ENCODE data around the gene GGT6.

GGT6 gene

DNA sequence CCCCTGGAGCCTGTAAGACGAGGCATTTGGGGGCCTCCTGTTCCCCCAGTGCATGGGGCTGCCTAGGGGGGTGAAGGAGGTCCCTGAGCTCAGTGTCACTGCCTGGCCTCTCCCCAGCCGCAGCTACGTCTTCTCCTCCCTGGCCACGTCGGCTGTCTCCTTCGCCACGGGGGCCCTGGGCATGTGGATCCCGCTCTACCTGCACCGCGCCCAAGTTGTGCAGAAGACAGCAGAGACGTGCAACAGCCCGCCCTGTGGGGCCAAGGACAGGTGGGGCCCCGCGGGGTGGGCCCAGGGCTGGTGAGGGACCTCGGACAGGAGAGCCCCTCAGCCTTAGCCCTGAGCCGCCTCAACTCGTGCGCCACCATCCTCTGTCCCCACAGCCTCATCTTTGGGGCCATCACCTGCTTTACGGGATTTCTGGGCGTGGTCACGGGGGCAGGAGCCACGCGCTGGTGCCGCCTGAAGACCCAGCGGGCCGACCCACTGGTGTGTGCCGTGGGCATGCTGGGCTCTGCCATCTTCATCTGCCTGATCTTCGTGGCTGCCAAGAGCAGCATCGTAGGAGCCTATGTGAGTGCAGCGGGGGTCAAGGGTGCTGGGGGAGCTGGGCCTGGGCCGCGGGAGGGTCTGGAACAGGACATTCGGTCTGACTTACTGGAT, 27.4 kb downstream of the GGT6 start:
- ChIA-PET CTCF (interaction anchor here (0.6 kb wide), 1 partner anchor 30 kb away, joined by 4 read pairs; no protein-coding TSS in a partner anchor), POLR2A (interaction anchor here (1.1 kb wide), 1 partner anchor 11 kb away, joined by 3 read pairs; no protein-coding TSS in a partner anchor)
- H3K27ac ChIP-seq (ENCODE audit: extremely low read depth, low read depth, low read length) = no peak overlapping the region
- peaks cover 0 to 11% of the 10 kb centered on the region in 2 experiments; a peak in 1 of 3 replicates for H3K36me3 ChIP-seq (ENCODE audit: control insufficient read depth in 2 of 2, insufficient read depth in 1 of 2, low read length in 2 of 2)
- no peak overlapping the region for H3K4me3 ChIP-seq (ENCODE audit: low read depth, low read length)
- TF ChIP-seq ZNF202 (tag by site-specific recombination; IDR thresholded peaks at IDR 0.05; ENCODE audit: borderline replicate concordance) = no peak
- TF ChIP-seq HOXA7 (CRISPR knock-in tag; IDR thresholded peaks at IDR 0.05; ENCODE audit: borderline replicate concordance) = no peak
- TF ChIP-seq, protein P1, sequence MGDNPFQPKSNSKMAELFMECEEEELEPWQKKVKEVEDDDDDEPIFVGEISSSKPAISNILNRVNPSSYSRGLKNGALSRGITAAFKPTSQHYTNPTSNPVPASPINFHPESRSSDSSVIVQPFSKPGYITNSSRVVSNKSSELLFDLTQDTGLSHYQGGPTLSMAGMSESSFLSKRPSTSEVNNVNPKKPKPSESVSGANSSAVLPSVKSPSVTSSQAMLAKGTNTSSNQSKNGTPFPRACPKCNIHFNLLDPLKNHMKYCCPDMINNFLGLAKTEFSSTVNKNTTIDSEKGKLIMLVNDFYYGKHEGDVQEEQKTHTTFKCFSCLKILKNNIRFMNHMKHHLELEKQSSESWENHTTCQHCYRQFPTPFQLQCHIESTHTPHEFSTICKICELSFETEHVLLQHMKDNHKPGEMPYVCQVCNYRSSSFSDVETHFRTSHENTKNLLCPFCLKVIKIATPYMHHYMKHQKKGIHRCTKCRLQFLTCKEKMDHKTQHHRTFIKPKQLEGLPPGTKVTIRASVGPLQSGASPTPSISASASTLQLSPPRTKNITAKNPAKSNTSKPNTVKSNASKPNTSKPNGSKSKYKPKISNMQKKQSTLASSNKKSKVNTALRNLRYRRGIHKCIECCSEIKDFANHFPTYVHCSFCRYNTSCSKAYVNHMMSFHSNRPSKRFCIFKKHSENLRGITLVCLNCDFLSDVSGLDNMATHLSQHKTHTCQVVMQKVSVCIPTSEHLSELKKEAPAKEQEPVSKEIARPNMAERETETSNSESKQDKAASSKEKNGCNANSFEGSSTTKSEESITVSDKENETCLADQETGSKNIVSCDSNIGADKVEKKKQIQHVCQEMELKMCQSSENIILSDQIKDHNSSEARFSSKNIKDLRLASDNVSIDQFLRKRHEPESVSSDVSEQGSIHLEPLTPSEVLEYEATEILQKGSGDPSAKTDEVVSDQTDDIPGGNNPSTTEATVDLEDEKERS (tag by site-specific recombination; IDR thresholded peaks at IDR 0.05) = no peak
- no peak for TF ChIP-seq IKZF3 (tag by site-specific recombination; IDR thresholded peaks at IDR 0.05)
- peak; percentile 23; the same call in 1 of the 2 replicates for TF ChIP-seq ZFP69B (tag by site-specific recombination; IDR thresholded peaks at IDR 0.05)
- no peak; the same call in 1 of the 2 replicates for TF ChIP-seq ZNF600 (tag by site-specific recombination; IDR thresholded peaks at IDR 0.05)
- no peak for TF ChIP-seq YY1 (tag by site-specific recombination; IDR thresholded peaks at IDR 0.05)
- no peak for TF ChIP-seq ZNF629 (tag by site-specific recombination; IDR thresholded peaks at IDR 0.05)
- TF ChIP-seq, protein P2, sequence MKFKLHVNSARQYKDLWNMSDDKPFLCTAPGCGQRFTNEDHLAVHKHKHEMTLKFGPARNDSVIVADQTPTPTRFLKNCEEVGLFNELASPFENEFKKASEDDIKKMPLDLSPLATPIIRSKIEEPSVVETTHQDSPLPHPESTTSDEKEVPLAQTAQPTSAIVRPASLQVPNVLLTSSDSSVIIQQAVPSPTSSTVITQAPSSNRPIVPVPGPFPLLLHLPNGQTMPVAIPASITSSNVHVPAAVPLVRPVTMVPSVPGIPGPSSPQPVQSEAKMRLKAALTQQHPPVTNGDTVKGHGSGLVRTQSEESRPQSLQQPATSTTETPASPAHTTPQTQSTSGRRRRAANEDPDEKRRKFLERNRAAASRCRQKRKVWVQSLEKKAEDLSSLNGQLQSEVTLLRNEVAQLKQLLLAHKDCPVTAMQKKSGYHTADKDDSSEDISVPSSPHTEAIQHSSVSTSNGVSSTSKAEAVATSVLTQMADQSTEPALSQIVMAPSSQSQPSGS (tag by site-specific recombination; IDR thresholded peaks at IDR 0.05; ENCODE audit: low read depth) = no peak
- TF ChIP-seq, protein P3, sequence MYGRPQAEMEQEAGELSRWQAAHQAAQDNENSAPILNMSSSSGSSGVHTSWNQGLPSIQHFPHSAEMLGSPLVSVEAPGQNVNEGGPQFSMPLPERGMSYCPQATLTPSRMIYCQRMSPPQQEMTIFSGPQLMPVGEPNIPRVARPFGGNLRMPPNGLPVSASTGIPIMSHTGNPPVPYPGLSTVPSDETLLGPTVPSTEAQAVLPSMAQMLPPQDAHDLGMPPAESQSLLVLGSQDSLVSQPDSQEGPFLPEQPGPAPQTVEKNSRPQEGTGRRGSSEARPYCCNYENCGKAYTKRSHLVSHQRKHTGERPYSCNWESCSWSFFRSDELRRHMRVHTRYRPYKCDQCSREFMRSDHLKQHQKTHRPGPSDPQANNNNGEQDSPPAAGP (tag by site-specific recombination; IDR thresholded peaks at IDR 0.05) = no peak
- no peak for TF ChIP-seq MEIS1 (CRISPR knock-in tag; IDR thresholded peaks at IDR 0.05; ENCODE audit: borderline replicate concordance)
- TF ChIP-seq ZNF677 (tag by site-specific recombination; IDR thresholded peaks at IDR 0.05) = no peak
- TF ChIP-seq ZNF837 (tag by site-specific recombination; IDR thresholded peaks at IDR 0.05) = no peak
- TF ChIP-seq KLF1 (tag by site-specific recombination; IDR thresholded peaks at IDR 0.05) = no peak
- TF ChIP-seq ZBTB20 (tag by site-specific recombination; IDR thresholded peaks at IDR 0.05) = 0 out of 2 replicates have a peak, but pooled peaks have one; percentile 47
- TF ChIP-seq TCF7L2 (IDR thresholded peaks at IDR 0.05; ENCODE audit: borderline replicate concordance, low read depth, low read length) = no peak
- no peak for TF ChIP-seq ZNF404 (tag by site-specific recombination; IDR thresholded peaks at IDR 0.05)
- TF ChIP-seq, protein P4, sequence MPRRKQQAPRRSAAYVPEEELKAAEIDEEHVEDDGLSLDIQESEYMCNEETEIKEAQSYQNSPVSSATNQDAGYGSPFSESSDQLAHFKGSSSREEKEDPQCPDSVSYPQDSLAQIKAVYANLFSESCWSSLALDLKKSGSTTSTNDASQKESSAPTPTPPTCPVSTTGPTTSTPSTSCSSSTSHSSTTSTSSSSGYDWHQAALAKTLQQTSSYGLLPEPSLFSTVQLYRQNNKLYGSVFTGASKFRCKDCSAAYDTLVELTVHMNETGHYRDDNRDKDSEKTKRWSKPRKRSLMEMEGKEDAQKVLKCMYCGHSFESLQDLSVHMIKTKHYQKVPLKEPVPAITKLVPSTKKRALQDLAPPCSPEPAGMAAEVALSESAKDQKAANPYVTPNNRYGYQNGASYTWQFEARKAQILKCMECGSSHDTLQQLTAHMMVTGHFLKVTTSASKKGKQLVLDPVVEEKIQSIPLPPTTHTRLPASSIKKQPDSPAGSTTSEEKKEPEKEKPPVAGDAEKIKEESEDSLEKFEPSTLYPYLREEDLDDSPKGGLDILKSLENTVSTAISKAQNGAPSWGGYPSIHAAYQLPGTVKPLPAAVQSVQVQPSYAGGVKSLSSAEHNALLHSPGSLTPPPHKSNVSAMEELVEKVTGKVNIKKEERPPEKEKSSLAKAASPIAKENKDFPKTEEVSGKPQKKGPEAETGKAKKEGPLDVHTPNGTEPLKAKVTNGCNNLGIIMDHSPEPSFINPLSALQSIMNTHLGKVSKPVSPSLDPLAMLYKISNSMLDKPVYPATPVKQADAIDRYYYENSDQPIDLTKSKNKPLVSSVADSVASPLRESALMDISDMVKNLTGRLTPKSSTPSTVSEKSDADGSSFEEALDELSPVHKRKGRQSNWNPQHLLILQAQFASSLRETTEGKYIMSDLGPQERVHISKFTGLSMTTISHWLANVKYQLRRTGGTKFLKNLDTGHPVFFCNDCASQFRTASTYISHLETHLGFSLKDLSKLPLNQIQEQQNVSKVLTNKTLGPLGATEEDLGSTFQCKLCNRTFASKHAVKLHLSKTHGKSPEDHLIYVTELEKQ (tag by site-specific recombination; IDR thresholded peaks at IDR 0.05; ENCODE audit: borderline replicate concordance) = no peak
- H3K4me1 ChIP-seq (ENCODE audit: control insufficient read depth, insufficient read depth, low read length) = no peaks in the 10 kb centered on the region
- H3K9me3 ChIP-seq (ENCODE audit: control insufficient read depth, insufficient read depth, low read depth, low read length) = no peaks in the 10 kb centered on the region

Measured in HEK293 (cell line).